ENCODE results near the gene TEDC2. TPM values are rescaled to one million over a fixed set of nuclear protein-coding genes. Genes with fewer than 3 reads are reported as not detected.

Gene TEDC2
- polyA plus RNA-seq, 1 donor from 2014 or later = 1.0 TPM

GRCh38 chr16:2467528-2468232 is 7.8 kb downstream of the TEDC2 start:
- Mint-ChIP-seq H3K4me3 (peak overlapping the region in 2 of 4 donors; percentile 81 to 87), H3K27me3 (peaks cover 21% of the 10 kb centered on the region)

DNA sequence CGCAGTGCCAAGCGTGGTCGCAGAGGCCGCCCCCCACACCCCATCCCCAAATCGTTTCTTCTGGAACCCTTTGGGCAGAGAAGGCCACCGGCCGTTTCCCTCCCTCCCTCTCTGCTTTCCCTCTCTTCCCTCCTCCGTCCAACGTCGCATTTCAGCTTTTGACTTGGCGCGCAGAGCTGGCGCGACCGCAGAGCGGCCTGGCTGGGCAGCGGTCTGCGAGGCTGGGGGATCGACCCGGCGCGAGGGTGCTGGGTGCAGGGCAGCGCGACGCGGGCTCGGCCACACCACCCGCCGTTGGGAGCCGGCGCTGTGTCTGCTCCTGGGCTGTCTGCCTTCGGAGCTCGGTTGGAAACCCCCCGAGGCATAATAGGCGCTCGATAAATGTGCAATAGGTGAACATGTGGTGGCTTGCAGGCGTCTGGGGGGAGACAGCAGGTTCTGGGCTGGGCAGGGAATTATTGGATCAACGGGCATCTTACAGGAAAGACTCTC is 8.4 kb downstream of the TEDC2 start:
- Mint-ChIP-seq H3K27ac (peak overlapping the region in 1 of 3 donors; percentile 25), H3K27me3 (peaks cover 27% of the 10 kb centered on the region), H3K9me3 (no peaks in the 10 kb centered on the region), H3K4me3 (peak overlapping the region; percentile 21 to 87 (median 63)), H3K36me3 (no peaks in the 10 kb centered on the region), H3K4me1 (peaks cover 6 to 14% (median 8%) of the 10 kb centered on the region in 3 donors)

More at GRCh38 chr16:2467528-2468232, 7.8 kb downstream of the TEDC2 start:
- Mint-ChIP-seq H3K36me3 (no peaks in the 10 kb centered on the region), H3K4me1 (peaks cover 6 to 11% (median 8%) of the 10 kb centered on the region in 3 donors), H3K9me3 (no peaks in the 10 kb centered on the region), H3K27ac (peak overlapping the region in 1 of 3 donors; percentile 67)

DNA sequence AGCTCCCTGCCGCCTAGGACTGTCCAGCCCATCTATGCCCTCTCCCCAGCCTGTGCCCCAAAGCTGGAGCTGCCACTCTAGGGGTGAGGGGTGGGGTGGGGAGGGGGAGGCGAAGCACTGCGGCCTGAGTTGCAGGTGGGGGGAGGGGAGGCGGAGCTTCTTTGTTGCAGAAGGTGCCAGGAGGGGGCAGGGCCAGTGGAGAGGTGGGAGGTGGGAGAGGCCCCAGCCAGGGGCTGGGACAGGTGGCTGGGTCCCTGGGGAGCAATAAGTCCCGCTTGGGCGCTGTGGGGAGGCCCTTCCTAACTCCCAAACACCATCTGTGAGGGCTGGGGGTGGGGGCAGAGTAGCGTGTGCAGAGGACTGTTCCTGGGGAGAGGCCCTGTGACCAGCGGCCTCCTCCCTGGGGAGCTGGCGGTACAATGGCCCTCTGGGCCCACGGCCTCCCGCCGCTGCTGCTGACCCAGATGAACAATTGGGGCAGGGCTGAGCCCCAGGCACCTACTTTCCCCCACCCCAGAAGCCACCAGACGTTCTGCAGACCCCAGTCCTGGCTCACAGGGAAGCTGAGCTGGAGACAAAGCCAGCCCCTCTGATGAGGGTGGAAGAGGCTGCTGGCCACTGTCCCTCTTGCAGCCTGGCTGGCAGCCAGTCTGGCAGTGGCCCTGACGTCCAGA is 9.0 kb downstream of the TEDC2 start:
- peaks cover 29% of the 10 kb centered on the region for H3K27me3 Mint-ChIP-seq

GRCh38 chr16:2469399-2470233 is 9.7 kb downstream of the TEDC2 start:
- Mint-ChIP-seq H3K36me3 (no peaks in the 10 kb centered on the region), H3K4me3 (peak overlapping the region in 3 of 4 donors; percentile 32 to 88 (median 52)), H3K9me3 (no peaks in the 10 kb centered on the region), H3K27ac (peak overlapping the region in 1 of 3 donors; percentile 46), H3K4me1 (peaks cover 6 to 15% (median 8%) of the 10 kb centered on the region in 3 donors), H3K27me3 (peaks cover 29% of the 10 kb centered on the region)

More for the DNA sequence above, 9.0 kb downstream of the TEDC2 start:
- Mint-ChIP-seq H3K27ac (no peak overlapping the region), H3K36me3 (no peaks in the 10 kb centered on the region), H3K4me3 (peak overlapping the region in 3 of 4 donors; percentile 45 to 87 (median 81)), H3K4me1 (peaks cover 6 to 15% (median 8%) of the 10 kb centered on the region in 3 donors), H3K9me3 (no peaks in the 10 kb centered on the region)

DNA sequence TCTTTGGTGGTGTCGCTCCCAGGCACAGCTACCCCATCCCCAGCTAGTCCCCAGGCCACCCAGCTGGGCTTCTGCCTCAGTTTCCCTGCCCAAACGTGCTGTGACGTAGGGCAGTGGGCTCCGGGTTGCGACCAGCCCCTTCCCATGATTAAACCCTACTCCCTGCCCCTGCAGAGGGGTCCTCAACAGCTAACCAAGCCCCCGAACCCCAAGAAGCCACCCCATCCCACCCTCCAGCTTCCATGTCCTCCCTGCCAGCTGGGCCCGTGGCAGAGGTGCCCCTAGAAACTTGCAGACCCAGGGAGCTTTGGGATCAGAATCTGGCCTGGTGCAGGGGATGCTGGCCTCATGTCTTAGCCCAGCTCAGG is 10.3 kb downstream of the TEDC2 start:
- H3K27me3 Mint-ChIP-seq = peaks cover 29% of the 10 kb centered on the region
- peak overlapping the region in 3 of 4 donors; percentile 58 to 88 (median 88) for H3K4me3 Mint-ChIP-seq
- no peaks in the 10 kb centered on the region for H3K9me3 Mint-ChIP-seq
- H3K36me3 Mint-ChIP-seq = no peaks in the 10 kb centered on the region
- peaks cover 6 to 15% (median 8%) of the 10 kb centered on the region in 3 donors for H3K4me1 Mint-ChIP-seq
- H3K27ac Mint-ChIP-seq = peak overlapping the region in 1 of 3 donors; percentile 46

GRCh38 chr16:2470603-2471015 is 10.7 kb downstream of the TEDC2 start:
- H3K9me3 Mint-ChIP-seq = no peaks in the 10 kb centered on the region
- peaks cover 29% of the 10 kb centered on the region for H3K27me3 Mint-ChIP-seq
- H3K4me1 Mint-ChIP-seq = peaks cover 6 to 15% (median 8%) of the 10 kb centered on the region in 3 donors
- no peak overlapping the region for H3K27ac Mint-ChIP-seq
- peak overlapping the region in 2 of 4 donors; percentile 58 to 88 for H3K4me3 Mint-ChIP-seq
- no peaks in the 10 kb centered on the region for H3K36me3 Mint-ChIP-seq

DNA sequence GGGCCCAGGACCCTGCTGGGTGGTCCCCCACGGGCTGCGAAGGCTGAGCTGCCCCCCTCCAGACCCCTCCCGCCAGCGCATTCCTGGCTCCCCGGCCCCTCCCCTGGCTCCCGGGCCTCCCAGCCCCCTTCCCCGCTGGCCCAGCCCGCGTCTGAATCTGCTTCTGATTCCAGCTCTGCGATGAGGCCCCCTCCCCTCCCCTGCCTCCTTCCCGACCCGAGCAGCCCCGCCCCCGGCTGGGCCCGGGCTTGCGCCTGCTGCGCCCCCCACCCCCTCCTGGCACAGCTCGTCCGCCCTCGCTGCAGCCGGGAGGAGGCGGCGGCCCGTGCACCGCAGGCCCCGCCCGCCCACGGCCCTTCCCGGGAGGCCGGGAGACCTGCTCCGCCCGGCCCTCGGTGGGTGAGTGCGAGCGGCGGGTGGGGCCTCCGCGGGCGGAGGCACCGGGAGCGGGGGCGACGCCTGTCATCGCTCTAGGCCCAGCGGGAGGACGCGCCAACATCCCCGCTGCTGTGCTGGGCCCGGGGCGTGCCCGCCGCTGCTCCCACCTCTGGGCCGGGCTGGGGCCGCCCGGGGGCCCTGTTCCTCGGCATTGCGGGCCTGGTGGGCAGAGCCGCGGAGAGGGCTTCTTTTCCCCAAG is 11.2 kb downstream of the TEDC2 start, which contains the start of gene NTN3:
Gene NTN3, plus strand, starts transcription at position 282 of the 637 bp plus-strand sequence. CDS start 405 bp downstream, outside the sequence.
- Mint-ChIP-seq H3K36me3 (no peaks in the 10 kb centered on the region), H3K4me3 (peak within 1 kb of the TSS in 3 of 4 donors; percentile 58 to 88 (median 88)), H3K4me1 (peaks cover 6 to 15% (median 8%) of the 10 kb centered on the region in 3 donors), H3K27me3 (peaks cover 29% of the 10 kb centered on the region), H3K27ac (peak within 1 kb of the TSS in 1 of 3 donors; percentile 46), H3K9me3 (no peaks in the 10 kb centered on the region)

DNA sequence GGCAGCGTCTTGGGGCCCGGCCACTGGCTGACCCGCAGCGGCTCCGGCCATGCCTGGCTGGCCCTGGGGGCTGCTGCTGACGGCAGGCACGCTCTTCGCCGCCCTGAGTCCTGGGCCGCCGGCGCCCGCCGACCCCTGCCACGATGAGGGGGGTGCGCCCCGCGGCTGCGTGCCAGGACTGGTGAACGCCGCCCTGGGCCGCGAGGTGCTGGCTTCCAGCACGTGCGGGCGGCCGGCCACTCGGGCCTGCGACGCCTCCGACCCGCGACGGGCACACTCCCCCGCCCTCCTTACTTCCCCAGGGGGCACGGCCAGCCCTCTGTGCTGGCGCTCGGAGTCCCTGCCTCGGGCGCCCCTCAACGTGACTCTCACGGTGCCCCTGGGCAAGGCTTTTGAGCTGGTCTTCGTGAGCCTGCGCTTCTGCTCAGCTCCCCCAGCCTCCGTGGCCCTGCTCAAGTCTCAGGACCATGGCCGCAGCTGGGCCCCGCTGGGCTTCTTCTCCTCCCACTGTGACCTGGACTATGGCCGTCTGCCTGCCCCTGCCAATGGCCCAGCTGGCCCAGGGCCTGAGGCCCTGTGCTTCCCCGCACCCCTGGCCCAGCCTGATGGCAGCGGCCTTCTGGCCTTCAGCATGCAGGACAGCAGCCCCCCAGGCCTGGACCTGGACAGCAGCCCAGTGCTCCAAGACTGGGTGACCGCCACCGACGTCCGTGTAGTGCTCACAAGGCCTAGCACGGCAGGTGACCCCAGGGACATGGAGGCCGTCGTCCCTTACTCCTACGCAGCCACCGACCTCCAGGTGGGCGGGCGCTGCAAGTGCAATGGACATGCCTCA is 12.0 kb downstream of the TEDC2 start:
- H3K27ac Mint-ChIP-seq = no peak overlapping the region
- H3K9me3 Mint-ChIP-seq = no peaks in the 10 kb centered on the region
- H3K27me3 Mint-ChIP-seq = peaks cover 29% of the 10 kb centered on the region
- no peak overlapping the region for H3K4me3 Mint-ChIP-seq
- H3K36me3 Mint-ChIP-seq = no peaks in the 10 kb centered on the region
- H3K4me1 Mint-ChIP-seq = peaks cover 9 to 17% (median 10%) of the 10 kb centered on the region in 3 donors

- H3K4me3 Mint-ChIP-seq = peak overlapping the region in 3 of 4 donors; percentile 12 to 73 (median 38)
- H3K4me1 Mint-ChIP-seq = peaks cover 8 to 19% (median 12%) of the 10 kb centered on the region in 3 donors
- H3K9me3 Mint-ChIP-seq = no peaks in the 10 kb centered on the region
- H3K36me3 Mint-ChIP-seq = no peaks in the 10 kb centered on the region
- no peak overlapping the region for H3K27ac Mint-ChIP-seq
- H3K27me3 Mint-ChIP-seq = peaks cover 29% of the 10 kb centered on the region
Observed at GRCh38 chr16:2472488-2472864, 12.6 kb downstream of the TEDC2 start.

- H3K36me3 Mint-ChIP-seq = no peaks in the 10 kb centered on the region
- H3K9me3 Mint-ChIP-seq = no peaks in the 10 kb centered on the region
- H3K27ac Mint-ChIP-seq = no peak overlapping the region
- H3K4me3 Mint-ChIP-seq = peak overlapping the region; percentile 9 to 90 (median 75)
- peaks cover 8 to 19% (median 12%) of the 10 kb centered on the region in 3 donors for H3K4me1 Mint-ChIP-seq
- H3K27me3 Mint-ChIP-seq = peaks cover 29% of the 10 kb centered on the region
Observed at GRCh38 chr16:2472885-2473445, 13.1 kb downstream of the TEDC2 start.

DNA sequence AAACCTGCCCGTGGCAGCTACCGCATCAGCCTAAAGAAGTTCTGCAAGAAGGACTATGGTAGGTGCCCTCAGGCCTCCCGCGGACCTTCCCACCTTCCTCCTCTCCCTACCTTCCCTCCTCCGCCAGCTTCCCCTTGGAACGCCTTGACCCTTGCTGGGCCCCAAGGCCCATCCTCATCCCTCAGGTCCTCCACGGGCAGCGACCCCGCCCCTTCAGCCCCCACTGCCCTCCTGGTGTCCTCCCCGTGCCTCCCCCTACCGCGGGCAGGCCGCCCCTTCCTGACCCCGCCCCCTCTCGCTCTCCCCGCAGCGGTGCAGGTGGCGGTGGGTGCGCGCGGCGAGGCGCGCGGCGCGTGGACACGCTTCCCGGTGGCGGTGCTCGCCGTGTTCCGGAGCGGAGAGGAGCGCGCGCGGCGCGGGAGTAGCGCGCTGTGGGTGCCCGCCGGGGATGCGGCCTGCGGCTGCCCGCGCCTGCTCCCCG is 13.6 kb downstream of the TEDC2 start:
- peaks cover 27% of the 10 kb centered on the region for H3K27me3 Mint-ChIP-seq
- H3K36me3 Mint-ChIP-seq = no peaks in the 10 kb centered on the region
- H3K9me3 Mint-ChIP-seq = no peaks in the 10 kb centered on the region
- no peak overlapping the region for H3K27ac Mint-ChIP-seq
- peaks cover 8 to 17% (median 12%) of the 10 kb centered on the region in 3 donors for H3K4me1 Mint-ChIP-seq
- peak overlapping the region in 3 of 4 donors; percentile 77 to 90 (median 89) for H3K4me3 Mint-ChIP-seq

DNA sequence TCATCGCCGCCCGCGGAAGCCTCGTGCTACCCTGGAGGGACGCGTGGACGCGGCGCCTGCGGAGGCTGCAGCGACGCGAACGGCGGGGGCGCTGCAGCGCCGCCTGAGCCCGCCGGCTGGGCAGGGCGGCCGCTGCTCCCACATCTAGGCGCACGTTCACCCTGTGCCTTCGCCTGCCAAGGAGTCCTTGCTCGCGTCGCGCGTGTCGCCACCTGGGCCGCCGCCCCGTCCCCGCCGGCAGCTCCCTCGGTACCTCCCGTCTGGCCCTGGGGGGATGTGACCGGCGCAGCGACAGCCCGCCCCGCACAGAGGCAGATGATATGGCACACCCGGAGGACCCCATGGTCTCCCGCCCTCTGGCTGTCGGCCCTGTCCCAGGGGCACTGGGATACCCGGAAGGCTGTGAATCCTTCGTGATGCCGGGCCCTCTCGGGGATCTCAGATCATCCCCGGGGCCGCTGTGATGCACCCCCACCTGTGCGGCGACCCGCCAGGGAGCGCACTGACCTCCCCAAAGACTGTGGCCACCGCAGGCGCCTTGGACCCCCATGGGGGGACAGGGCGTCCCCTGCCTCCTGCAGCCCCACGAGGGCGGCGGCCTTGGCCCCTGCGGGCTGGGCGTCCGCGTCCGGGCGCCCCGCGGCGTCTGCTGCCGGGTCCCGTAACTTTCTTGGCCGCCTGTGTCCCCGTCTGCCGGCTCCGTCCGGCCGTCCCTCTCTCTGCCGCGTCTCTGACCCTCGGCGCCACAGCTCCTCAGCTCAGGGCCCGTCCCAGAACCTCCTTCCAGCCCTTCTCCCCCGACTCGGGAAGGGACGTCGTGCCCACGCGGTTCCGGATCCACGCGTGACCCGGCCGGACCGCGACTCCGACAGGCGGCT is 14.3 kb downstream of the TEDC2 start:
- no peaks in the 10 kb centered on the region for H3K36me3 Mint-ChIP-seq
- peaks cover 23% of the 10 kb centered on the region for H3K27me3 Mint-ChIP-seq
- H3K9me3 Mint-ChIP-seq = no peaks in the 10 kb centered on the region
- peak overlapping the region in 2 of 3 donors; percentile 23 to 39 for H3K27ac Mint-ChIP-seq
- peaks cover 6 to 15% (median 12%) of the 10 kb centered on the region in 3 donors for H3K4me1 Mint-ChIP-seq
- peak overlapping the region in 3 of 4 donors; percentile 75 to 84 (median 81) for H3K4me3 Mint-ChIP-seq

Data from IgD-negative memory B cell (primary cell).